HG03575 (cell line): ENCODE results near the gene RUNX2.
A peak's percentile ranks its signal among the peaks of the same experiment; 100 is the strongest.

Experiments used
- ATAC-seq: cut with Tn5 transposase; IDR thresholded peaks from one replicate; pipeline ENCODE4 v1.9.1; 2021; ENCODE audit not compliant: unreplicated experiment, insufficient number of reproducible peaks, low FRiP score; ENCODE audit errors: extremely low read depth

RUNX2 gene

DNA sequence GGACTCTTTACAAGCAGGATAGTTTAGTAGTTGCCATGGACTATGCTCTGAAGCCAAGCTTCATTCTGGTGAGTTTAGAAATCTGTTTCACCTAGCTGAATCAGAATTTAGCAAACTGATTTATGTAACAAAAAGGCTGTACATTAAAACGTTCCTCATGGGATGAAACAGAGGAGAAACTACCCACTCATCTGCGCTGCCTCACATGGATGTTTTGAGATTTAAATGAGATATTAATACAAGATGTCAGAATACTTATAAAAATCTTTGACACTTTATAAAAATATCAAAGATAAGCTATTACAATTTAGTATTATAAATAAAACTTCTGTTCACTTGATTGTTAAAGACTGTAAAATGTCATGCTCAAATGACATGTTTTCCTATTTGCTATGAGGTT lies 16.8 kb downstream of the RUNX2 start:
- ATAC-seq = no peak

DNA sequence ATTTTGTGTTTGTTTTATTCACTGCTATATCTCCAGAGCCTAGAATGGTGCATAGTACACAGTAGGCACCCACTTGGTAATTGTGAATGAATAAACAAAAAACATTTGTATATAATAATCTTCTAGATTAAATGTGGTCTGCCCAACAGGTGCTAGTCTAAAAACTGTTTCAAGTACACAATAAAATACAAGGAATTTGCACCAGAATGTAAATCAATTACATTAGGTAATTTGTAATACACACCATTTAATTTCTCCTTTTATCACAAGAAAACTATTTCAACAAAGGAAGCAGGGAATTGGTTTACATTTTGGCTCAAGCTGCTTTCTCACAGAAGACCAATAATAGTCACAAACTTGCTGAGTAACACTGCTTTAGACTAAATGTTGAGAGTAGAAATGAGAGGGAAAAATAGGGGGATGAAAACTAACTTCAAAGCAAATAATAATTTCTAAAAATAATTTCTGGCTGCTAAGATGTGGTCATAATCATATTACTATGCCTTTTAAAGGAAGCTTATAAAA lies 22.1 kb downstream of the RUNX2 start:
- no peak for ATAC-seq

DNA sequence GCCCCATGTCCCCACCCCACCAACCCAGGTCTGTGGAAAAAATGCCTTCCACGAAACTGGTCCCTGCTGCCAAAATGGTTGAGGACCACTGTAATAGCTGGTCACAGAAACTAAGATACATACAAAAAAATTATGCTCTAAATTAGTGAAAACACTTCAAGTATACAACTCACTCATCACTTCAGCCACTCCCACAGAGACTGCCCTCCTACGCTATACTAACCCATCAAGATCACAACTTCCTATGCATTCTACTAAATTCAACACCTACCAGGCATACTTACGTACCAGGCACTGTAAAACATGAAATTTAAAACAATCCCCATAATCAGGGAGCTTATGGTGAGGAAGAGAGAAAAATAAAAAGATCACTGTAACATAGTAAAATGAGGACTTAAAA lies 22.9 kb downstream of the RUNX2 start:
- ATAC-seq = no peak

DNA sequence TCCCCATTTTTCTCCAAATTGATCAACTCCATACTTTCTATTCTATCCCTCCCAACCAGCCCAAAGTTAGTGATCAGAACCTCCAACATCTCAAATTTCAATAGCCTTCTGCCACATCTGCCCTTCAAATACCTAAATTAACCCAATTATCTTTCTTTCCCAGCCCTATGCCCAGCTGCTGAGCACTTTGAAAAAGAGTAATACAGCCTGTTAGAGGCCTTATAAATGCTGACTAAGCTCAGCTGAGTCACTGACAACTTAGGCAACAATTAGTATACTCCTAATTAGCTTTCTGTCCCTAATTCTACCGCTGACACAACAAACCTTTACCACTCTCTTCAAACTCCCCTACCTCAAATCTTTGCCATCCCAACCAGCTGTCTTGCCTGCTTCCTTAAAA lies 23.5 kb downstream of the RUNX2 start:
- ATAC-seq = no peak

DNA sequence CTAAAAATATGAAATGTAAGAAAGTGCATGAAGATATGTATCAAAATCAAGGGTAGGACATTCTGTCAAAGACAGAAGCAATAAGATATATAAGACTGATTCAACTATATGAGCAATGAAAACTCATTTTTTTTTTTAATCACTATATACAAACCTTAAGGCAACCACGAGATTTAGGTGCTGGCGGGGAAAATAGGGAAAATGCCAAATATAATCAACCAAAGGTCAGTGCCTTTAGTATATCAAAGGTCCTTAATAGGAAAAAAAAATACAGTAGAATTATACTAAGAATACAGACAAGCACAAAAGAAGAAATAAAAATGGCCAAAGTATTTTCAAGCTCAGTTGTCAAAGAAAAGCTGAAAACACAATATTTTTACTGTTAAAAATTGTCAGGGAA lies 25.5 kb downstream of the RUNX2 start:
- no peak for ATAC-seq

DNA sequence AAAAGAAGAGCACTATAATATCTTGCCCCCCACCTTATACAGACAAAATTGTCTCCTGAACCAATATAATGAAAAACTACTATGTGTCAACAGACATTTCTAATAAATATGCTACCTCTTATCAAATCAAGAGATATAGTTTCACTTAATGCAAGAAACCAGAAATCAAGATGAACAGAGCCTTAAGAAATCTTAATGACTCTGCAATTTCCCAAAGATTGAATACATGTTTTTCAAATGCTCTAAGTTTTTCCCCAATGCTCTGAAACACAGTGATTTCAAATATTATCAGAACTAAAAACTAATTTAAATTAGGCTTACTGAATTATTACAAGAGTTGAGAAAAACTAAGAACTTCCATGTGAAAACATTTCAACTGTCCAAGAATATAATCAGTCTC lies 36.3 kb downstream of the RUNX2 start:
- ATAC-seq = no peak

DNA sequence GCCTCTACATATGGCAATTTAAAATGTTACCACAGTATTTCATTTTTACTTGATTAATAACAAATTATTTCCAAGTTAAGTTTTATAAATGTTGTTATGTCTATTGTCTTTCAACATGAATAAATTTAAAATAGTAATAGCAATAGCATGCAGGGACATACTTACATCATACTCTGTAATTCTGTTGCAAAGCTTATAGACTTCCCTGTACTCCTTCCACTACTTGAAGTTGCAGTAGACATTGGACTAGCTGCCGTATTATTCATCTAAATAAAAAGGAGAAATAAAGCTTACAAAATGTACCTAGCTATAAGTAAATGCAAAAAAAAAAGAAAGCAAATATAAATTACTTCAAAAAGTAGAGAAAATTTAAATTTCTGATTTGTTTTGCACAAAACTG lies 36.9 kb downstream of the RUNX2 start:
- ATAC-seq = no peak

DNA sequence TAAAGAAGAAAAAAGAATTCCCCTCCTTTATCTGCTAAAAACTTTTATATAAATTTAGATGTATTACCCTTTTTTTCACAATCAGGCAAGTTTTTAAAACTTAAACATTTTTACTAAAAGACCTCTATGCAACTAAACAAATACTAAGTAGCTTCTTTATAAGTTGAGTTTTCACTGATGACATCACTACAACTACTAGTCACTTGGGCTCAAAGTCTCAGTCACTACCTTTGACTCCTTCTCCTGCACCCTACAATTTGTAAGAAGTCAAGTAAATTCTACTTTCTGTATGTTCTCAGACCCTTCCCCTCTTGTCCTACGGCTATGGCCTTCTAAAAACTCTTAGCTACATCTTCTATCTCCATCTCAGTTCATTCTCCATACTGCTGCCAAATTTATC lies 38.4 kb downstream of the RUNX2 start:
- no peak for ATAC-seq

DNA sequence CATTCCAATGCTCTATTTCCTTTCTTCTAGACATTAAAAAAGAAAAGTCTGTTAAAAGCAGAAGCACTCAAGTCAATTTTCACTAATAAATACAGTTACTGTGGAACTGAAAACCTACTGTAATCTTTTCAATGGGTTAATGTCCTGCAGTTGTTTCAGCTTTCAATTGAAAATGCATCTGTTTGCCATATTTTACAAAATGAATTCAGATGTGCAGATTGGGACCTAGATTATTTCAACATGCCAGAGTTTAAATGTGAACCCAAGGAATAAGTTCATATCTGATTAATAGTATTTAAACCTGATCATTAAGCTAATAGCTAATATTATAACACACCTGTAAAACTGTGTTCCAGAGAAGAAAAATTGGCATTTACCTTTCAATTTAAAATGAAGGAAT lies 39.9 kb downstream of the RUNX2 start:
- ATAC-seq = no peak

DNA sequence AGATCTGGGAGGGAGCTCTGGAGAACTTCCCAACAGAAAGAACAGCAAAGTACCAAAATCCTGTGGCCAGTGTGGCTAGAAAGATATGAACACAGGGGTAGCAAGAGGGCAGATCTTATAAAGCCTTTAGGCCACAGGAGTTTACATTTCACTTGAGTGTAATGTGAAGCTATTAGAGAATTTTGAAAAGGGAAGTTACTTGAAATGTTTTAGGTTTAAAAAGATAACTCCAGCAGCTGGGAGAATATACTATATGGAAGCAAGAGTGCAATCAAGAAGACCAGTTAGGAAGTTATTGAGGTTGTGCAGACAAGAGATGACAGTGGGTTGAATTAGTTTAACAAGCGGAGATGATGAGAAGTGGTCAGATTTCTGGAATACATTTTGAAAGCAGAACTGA lies 41.7 kb downstream of the RUNX2 start:
- no peak for ATAC-seq

DNA sequence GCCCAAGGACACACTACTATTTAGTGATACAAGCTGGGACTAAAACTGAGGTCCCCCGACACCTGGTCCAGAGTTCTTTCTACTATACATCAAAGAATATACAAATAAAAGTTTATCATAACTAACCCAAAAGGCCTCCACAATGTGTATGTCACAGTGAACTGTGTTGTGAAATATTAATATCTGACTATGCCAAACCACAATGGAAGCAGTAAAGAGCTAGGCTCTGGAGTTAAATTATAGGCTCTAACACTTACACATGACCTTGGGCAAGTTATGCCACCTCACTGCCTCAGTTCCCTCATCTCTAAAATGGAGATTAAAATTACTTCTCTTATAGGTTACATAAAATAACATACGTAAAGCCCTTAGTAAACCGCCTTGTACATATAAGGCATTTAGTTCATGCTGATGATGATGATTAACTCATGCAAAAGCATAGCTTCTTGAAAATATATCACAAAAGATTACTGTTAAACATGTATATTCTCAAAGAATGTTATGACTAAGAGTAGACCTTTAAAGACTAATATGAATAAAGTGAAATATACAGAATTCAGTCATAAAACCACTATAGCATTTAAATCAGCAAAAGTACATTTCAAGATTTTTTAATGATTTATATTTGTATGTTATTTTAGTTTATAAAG lies 43.9 kb downstream of the RUNX2 start:
- no peak for ATAC-seq

DNA sequence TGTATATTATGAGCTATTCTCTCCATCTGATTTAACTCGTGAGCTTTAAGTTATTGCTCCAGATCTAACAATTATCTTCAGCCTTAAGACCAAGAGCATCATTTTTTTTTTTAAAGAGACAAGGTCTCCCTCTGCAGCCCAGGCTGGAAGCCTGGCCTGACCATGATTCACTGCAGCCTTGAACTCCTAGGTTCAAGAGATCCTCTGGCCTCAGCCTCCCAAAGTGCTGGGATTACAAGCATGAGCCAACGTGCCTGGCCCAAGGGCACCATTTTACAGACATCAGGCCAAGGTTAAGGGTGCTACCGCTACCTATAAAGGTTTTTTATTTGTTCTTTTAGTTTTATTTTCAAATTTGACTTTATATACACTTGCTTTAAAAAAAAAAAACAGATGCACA lies 47.3 kb downstream of the RUNX2 start:
- no peak for ATAC-seq

DNA sequence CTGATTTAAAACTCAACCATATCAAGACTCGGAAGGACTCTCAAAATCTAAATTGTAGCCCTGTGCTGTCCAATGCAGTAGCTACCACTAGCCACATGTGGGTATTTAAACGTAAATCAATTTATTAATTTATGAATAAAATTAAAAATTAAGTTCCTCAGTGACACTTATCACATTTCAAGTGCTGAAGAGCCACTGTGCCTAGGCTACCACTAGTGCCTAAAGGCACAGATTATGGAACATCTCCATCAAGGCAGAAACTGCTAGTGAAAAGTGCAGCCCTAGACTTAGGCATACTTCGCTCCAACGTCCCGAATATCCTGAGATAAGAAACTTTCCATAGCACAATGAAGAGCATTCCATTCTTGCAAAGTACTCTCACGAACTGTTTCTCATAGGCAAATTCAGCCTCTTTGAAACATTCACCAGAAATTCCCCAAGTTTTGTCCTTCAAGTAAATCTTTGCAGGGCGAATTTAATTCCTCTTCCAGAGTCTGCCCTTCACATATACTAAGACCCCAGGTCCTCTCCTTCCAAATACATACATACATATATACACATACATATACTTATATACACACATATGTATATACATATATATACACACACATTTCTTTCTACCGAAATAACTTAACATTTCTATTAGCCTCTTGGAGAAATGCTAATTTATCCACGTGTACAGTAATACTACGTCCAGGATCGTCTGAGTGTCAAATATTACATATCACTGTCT lies 48.3 kb downstream of the RUNX2 start:
- no peak for ATAC-seq

DNA sequence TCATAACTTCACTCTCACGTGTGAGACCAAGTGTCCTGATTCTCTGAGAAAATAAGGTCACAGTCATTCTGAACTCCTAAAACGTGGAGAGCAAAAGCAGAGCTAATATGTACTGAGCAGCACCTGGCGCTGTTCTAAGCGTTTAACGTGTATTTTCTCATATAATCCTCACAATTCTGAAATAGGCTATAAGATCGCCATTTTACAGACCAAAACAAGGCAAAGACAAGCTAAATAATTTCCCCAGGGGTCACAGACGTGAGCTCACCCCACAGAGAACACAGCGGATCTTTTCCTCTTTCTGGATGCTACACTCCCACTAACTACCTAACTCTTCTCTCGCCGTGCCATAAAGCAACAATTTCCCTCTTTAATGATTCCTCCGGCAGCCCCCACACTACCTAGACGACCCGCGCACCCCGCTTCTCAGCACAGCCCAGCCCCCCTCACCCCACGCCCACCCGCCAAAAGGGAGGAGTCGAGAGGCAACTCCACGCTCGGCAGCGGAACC lies 49.0 kb downstream of the RUNX2 start:
- no peak for ATAC-seq

DNA sequence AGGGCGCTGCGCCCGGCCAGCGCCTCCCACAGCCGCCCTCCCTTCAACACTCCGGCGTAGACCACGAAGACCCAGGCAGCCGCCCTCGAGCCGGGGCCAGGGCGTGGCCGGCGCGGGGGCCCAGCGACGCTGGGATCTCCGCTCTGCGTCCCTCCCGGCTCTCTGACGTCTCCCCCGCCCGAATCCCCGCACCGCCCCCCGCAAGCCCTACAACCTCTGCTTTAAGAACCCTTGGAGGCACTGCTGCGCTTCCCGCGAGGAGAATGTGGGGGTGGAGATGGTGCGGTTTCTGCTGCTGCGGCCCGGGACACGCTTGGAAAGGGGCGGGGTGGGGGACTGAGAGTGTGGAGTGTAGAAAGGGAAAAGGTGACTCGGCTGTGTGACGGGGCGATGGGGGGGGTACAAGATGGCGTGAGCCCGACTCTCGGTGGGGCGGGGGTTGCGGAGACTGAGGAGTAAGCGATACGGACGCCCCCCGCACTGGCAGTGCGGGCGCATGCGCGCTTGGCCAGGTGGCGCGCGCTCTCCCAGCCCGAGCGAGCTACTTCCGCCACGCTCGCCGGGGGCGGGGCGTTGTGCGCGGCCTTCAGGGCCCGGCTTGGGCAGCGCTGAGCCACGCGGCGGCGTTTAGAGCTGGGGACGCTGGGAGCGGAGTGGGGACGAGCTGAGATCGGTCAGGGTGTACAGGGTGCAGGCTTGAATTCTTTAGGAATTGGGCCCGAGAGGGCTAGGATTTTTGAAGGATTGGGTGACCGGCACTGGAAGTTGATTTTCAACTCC lies 49.6 kb downstream of the RUNX2 start, which contains the start of gene SUPT3H:
Gene SUPT3H, minus strand, starts transcription at position 381 of the 780 bp plus-strand sequence.
- peak; percentile 46 for ATAC-seq

DNA sequence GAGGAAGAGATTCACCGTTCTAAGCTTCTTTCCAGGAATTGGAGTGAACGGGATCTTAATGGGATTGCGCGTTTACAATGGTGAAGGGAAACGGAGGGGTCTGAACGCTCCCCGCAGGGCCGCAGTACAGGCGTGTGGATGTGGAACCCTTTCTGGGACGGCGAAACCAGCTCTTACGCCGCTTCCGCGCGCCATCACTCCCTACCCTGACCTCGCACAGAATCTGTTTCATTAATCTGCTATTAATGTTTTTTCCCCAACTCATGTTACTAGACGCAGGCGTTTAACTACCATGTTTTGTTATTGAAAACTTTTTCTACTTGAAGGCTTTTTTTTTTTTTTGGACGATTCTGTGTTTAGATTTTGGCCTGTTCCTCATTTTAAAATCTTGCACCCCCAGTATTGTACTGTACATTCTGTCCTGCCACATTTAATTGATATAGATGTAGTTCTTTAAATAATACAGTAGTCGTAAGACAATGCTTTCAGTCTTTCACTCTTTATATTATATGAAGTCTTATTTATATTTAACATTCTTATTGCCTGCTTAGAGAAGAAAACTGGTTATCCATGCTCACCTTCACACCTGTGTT lies 50.3 kb downstream of the RUNX2 start:
- peak; percentile 7 for ATAC-seq

DNA sequence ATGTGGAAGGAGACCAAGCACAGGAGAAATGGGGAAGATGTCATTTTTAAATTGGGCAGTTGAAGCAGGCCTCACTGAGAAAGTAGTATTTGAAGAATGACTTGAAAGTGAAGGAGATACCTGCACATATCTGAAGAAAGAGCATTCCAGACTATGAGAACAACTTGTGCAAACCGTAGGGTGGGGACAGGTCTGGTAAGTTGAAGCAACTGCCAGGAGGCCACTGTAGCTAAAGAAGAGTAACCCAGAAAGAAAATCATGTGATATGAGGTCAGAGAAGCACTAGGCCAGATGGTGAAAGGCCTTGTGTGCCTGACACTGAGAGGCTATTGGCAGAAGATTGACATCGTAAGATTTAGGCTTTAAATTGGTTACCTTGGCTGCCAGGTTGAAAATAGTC lies 54.3 kb downstream of the RUNX2 start:
- no peak for ATAC-seq

DNA sequence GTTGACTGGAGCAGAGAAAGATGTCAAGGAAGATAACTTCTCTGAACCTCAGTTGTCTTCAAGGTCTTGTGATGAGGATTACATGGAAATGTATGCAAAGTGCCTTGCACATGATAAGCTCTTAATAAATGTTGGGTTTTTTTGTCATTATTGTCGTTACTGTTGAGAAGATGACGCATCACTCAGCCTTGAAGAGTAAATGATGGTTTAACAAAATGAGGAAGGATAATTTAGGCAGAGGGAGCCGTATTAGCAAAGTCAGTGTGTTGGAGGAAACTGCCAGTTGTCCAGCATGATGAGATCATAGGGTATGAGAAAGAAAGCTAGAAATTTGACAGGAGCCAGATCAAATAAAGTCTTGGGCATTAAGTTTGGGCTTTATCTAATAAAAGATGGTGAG lies 58.4 kb downstream of the RUNX2 start:
- no peak for ATAC-seq

DNA sequence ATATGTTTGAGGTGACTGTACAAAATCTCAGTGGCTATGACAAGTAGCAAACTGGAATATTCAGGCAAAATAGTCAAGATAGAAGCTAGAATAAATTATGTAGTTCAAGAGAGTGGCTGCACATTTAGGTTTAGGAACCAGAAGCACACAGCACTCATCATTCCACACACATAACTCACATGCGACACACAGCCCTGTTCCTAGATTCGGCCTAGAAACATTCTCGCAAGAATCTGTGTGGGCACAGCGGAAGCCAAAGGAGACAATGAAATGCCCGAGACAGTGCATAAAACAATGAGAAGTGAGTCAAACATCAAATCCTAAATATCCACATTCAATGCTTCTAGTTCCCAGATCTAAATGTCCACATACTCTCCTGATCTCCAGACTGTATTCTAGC lies 59.1 kb downstream of the RUNX2 start:
- no peak for ATAC-seq
